Fibroblast of gingiva (primary cell): ENCODE data around the gene FOXJ1.

ENCODE experiments used
- DNase-seq: peaks from one replicate; pipeline ENCODE4 v3.0.0-alpha.2; 2011; ENCODE audit warnings: low read depth

The FOXJ1 gene

GRCh38 chr17:76123749-76124581, 17.1 kb downstream of the FOXJ1 start:
- DNase-seq, result no peak

- DNase-seq, result no peak
These were observed 17.9 kb downstream of the FOXJ1 start for GRCh38 chr17:76123191-76123499.

- DNase-seq, result no peak
These were observed 18.4 kb downstream of the FOXJ1 start for GRCh38 chr17:76122431-76123190.

- DNase-seq, result no peak
These were observed 19.1 kb downstream of the FOXJ1 start for GRCh38 chr17:76121932-76122430.

- no peak for DNase-seq
These were observed 20.4 kb downstream of the FOXJ1 start for GRCh38 chr17:76120658-76121008.

GRCh38 chr17:76119409-76120371, 21.4 kb downstream of the FOXJ1 start:
- no peak for DNase-seq

- DNase-seq, result no peak
These were observed 25.8 kb downstream of the FOXJ1 start for GRCh38 chr17:76115138-76115754.

- no peak for DNase-seq
These were observed 29.1 kb downstream of the FOXJ1 start for GRCh38 chr17:76111956-76112355.

- DNase-seq, result no peak
These were observed 33.5 kb downstream of the FOXJ1 start for GRCh38 chr17:76107509-76107908.

GRCh38 chr17:76106703-76107102, 34.3 kb downstream of the FOXJ1 start:
- DNase-seq, result no peak

GRCh38 chr17:76104896-76105231, 36.2 kb downstream of the FOXJ1 start:
- no peak for DNase-seq

- DNase-seq, result no peak
These were observed 36.7 kb downstream of the FOXJ1 start for GRCh38 chr17:76104140-76104895.

GRCh38 chr17:76103274-76104139, 37.5 kb downstream of the FOXJ1 start, which contains the start of gene EXOC7:
TSS of gene EXOC7 (minus strand) at chr17:76103787. CDS start at chr17:76103692, 95 bp downstream.
- peak; percentile 84 for DNase-seq

- no peak for DNase-seq
These were observed 38.1 kb downstream of the FOXJ1 start for GRCh38 chr17:76102944-76103273.

- no peak for DNase-seq
These were observed 43.2 kb downstream of the FOXJ1 start for GRCh38 chr17:76097716-76098295.

- no peak for DNase-seq
These were observed 45.1 kb downstream of the FOXJ1 start for GRCh38 chr17:76095943-76096342.

GRCh38 chr17:76094046-76094445, 47.0 kb downstream of the FOXJ1 start:
- DNase-seq, result no peak

GRCh38 chr17:76092526-76093413, 48.3 kb downstream of the FOXJ1 start:
- DNase-seq, result no peak
